Omental fat pad (tissue), 4 donors: ENCODE data around the gene SLC9A4. TPM values are rescaled to one million over a fixed set of nuclear protein-coding genes. Genes with fewer than 3 reads are reported as not detected.

Experiments
- ATAC-seq: fragments of 150-250 bp; one replicate; pipeline ENCODE4 v1.9.1; 2016; ENCODE audit warnings: mild to moderate bottlenecking, moderate library complexity; ENCODE audit not compliant: low FRiP score
- DNase-seq: peaks from one replicate; pipeline ENCODE4 v3.0.0-alpha.2; 2019; ENCODE audit warnings: low spot score
- CTCF ChIP-seq, 3 donors: fragments of 450-650 bp; IDR thresholded peaks; one replicate each; pipeline ENCODE4 v1.5.1; 2016 to 2017; ENCODE audit warnings: antibody characterized with exemption in 3 of 3, mild to moderate bottlenecking in 3 of 3, moderate library complexity in 2 of 3
- total RNA-seq, 4 donors: library from RNA; depleted of rRNA; stranded (reverse); fragments of >200 nt; gene quantifications; one replicate each; pipeline ENCODE4 v1.1.0, GENCODE V29; 2016

The SLC9A4 gene
- total RNA-seq, 4 donors from 2014 or later = not detected

GRCh38 chr2:102508863-102509262 lies 35.8 kb downstream of the SLC9A4 start:
- ATAC-seq (no peak), DNase-seq (no peak)
- TF ChIP-seq CTCF (IDR thresholded peaks at IDR 0.05) = no peak

- TF ChIP-seq CTCF (IDR thresholded peaks at IDR 0.05) = no peak
- DNase-seq (no peak), ATAC-seq (no peak)
Measured at GRCh38 chr2:102509749-102510148, 36.7 kb downstream of the SLC9A4 start.

- ATAC-seq (no peak), DNase-seq (no peak)
- no peak for TF ChIP-seq CTCF (IDR thresholded peaks at IDR 0.05)
Measured at GRCh38 chr2:102510791-102511575, 38.0 kb downstream of the SLC9A4 start.

GRCh38 chr2:102512161-102512560 lies 39.1 kb downstream of the SLC9A4 start:
- no peak for ATAC-seq

GRCh38 chr2:102513355-102513939 lies 40.4 kb downstream of the SLC9A4 start:
- no peak for TF ChIP-seq CTCF (IDR thresholded peaks at IDR 0.05)
- ATAC-seq = no peak
- DNase-seq = no peak

More at GRCh38 chr2:102512161-102512560, 39.1 kb downstream of the SLC9A4 start:
- DNase-seq = no peak
- TF ChIP-seq CTCF (IDR thresholded peaks at IDR 0.05) = no peak

GRCh38 chr2:102514061-102514785 lies 41.2 kb downstream of the SLC9A4 start:
- DNase-seq = peak; percentile 27
- TF ChIP-seq CTCF (IDR thresholded peaks at IDR 0.05) = no peak
- ATAC-seq = no peak
